Activated gamma-delta T cell (primary cell): ENCODE results near the gene C19orf47.

Experiments
- DNase-seq: peaks from one replicate; lab custom pipeline; 2025; lab: John Stamatoyannopoulos, UW

The C19orf47 gene

GRCh38 chr19:40282209-40282580 lies 66.0 kb downstream of the C19orf47 start:
- no peak for DNase-seq

GRCh38 chr19:40281381-40282208 lies 66.6 kb downstream of the C19orf47 start:
- DNase-seq: no peak

- DNase-seq: no peak
These were observed 67.5 kb downstream of the C19orf47 start for GRCh38 chr19:40280608-40281221.

GRCh38 chr19:40279761-40280607 lies 68.2 kb downstream of the C19orf47 start:
- no peak for DNase-seq

GRCh38 chr19:40279120-40279551 lies 69.1 kb downstream of the C19orf47 start:
- no peak for DNase-seq

GRCh38 chr19:40278361-40279035 lies 69.7 kb downstream of the C19orf47 start:
- DNase-seq: no peak

GRCh38 chr19:40277356-40278059 lies 70.7 kb downstream of the C19orf47 start:
- DNase-seq: no peak

GRCh38 chr19:40274585-40275544 lies 73.3 kb downstream of the C19orf47 start:
- no peak for DNase-seq

GRCh38 chr19:40273469-40274360 lies 74.5 kb downstream of the C19orf47 start:
- DNase-seq: no peak

- no peak for DNase-seq
These were observed 75.9 kb downstream of the C19orf47 start for GRCh38 chr19:40272261-40272660.

GRCh38 chr19:40271706-40272105 lies 76.5 kb downstream of the C19orf47 start:
- DNase-seq: no peak

GRCh38 chr19:40270362-40271089 lies 77.7 kb downstream of the C19orf47 start:
- no peak for DNase-seq
